K562 (cell line): ENCODE results near the gene ARHGAP24. TPM values are rescaled to one million over a fixed set of nuclear protein-coding genes. Genes with fewer than 3 reads are reported as not detected.

ENCODE experiments used
- ATAC-seq: fragments of 200-7000 bp; cut with Tn5 transposase; 3 replicates; pipeline ENCODE4 v1.9.1; 2020; ENCODE audit warnings: moderate library complexity
- BruUV-seq: library from RNA; stranded (reverse); fragments of 400-500 nt; replicated peaks from 2 replicates; lab custom pipeline; 2021; lab: Mats Ljungman, UMichigan
- CTCF ChIA-PET: fragments of 300-600 bp; formaldehyde crosslinking; extraction: SDS; loops from one replicate; lab custom pipeline; 2021; ENCODE audit warnings: low intra/inter-chr PET ratio; lab: Yijun Ruan, JAX
- POLR2A ChIA-PET: fragments of 300-600, 350-650 bp; sonication (Branson Sonifier 250); formaldehyde crosslinking; extraction: SDS; loops from one replicate; lab custom pipeline; 2021; ENCODE audit warnings: antibody characterized with exemption, inconsistent platforms; lab: Yijun Ruan, JAX
- DNase-seq, 4 experiments: peaks; one replicate each; pipeline versions ENCODE4 v3.0.0 to v3.0.0-alpha.2; 2011 to 2018; ENCODE audit warnings: low spot score in 3 of 4, mixed read lengths in 3 of 4; ENCODE audit errors: extremely low read depth in 1 of 4
- FAIRE-seq: peaks from 2 replicates; lab custom pipeline; 2011; peaks lifted over from hg19 to GRCh38; lab: Jason Lieb, UNC
- H2AFZ ChIP-seq: 2 replicates; pipeline ENCODE4 v1.6.0; 2011; ENCODE audit warnings: low read depth, low read length, control low read depth, inconsistent platforms
- H3K27ac ChIP-seq: fragments of 200-600 bp; 3 replicates; pipeline ENCODE4 v1.8.0; 2011; ENCODE audit warnings: low read depth, mild to moderate bottlenecking, control low read depth, inconsistent platforms, low read length, moderate library complexity, mixed read lengths; ENCODE audit errors: extremely low read depth
- H3K27me3 ChIP-seq, 2 experiments: fragments of 300-600 bp in 1 of 2; 2 replicates in 1 of 2; 3 replicates in 1 of 2; pipeline versions ENCODE4 v1.6.0 to v1.8.0; 2011; ENCODE audit warnings: inconsistent platforms in 2 of 2, low read length in 2 of 2, mild to moderate bottlenecking in 1 of 2, mixed read lengths in 1 of 2, moderate library complexity in 1 of 2; ENCODE audit not compliant: control insufficient read depth in 2 of 2, insufficient read depth in 2 of 2
- H3K36me3 ChIP-seq: fragments of 300-600 bp; 3 replicates; pipeline ENCODE4 v1.8.0; 2011; ENCODE audit warnings: mild to moderate bottlenecking, low read length, inconsistent platforms; ENCODE audit not compliant: control insufficient read depth, insufficient read depth
- H3K4me1 ChIP-seq, 2 experiments: fragments of 200-600 bp in 1 of 2; replicated peaks in 1 of 2; 2 replicates in 1 of 2; 3 replicates in 1 of 2; pipeline versions ENCODE4 v1.5.1 to v1.8.0; 2011; ENCODE audit warnings: inconsistent platforms in 2 of 2, low read length in 2 of 2, mild to moderate bottlenecking in 1 of 2, mixed read lengths in 1 of 2, moderate library complexity in 1 of 2; ENCODE audit not compliant: control insufficient read depth in 2 of 2, insufficient read depth in 2 of 2
- H3K4me2 ChIP-seq: 2 replicates; pipeline ENCODE4 v1.6.1; 2011; ENCODE audit warnings: low read length, control low read depth, inconsistent platforms, mixed read lengths; ENCODE audit not compliant: insufficient read depth
- H3K4me3 ChIP-seq: fragments of 200-600 bp; sonication (generic), shearing (Covaris generic); 2 replicates; pipeline ENCODE4 v1.5.1; 2016; ENCODE audit warnings: control low read depth, inconsistent platforms
- H3K79me2 ChIP-seq: fragments of 200-600 bp; 3 replicates; pipeline ENCODE4 v1.8.0; 2011; ENCODE audit warnings: low read length, inconsistent platforms; ENCODE audit not compliant: control insufficient read depth, insufficient read depth
- H3K9ac ChIP-seq, 2 experiments: 2 replicates each; pipeline versions ENCODE4 v1.6.0 to v1.6.1; 2011; ENCODE audit warnings: low read depth in 2 of 2, low read length in 2 of 2, control low read depth in 1 of 2, inconsistent platforms in 1 of 2, mild to moderate bottlenecking in 1 of 2, mixed read lengths in 1 of 2; ENCODE audit not compliant: insufficient read depth in 1 of 2
- H3K9me1 ChIP-seq: one replicate; pipeline ENCODE4 v1.6.0; 2011; ENCODE audit warnings: inconsistent platforms, mild to moderate bottlenecking, low read length, moderate library complexity; ENCODE audit not compliant: control insufficient read depth, insufficient read depth
- H3K9me3 ChIP-seq: replicated peaks from 2 replicates; pipeline ENCODE4 v1.5.1; 2011; ENCODE audit warnings: low read depth, low read length, inconsistent platforms; ENCODE audit not compliant: control insufficient read depth, insufficient read depth
- H4K20me1 ChIP-seq: replicated peaks from 2 replicates; pipeline ENCODE4 v1.6.1; 2011; ENCODE audit warnings: low read length, inconsistent platforms, mixed read lengths; ENCODE audit not compliant: control insufficient read depth, insufficient read depth
- BCLAF1 ChIP-seq, 2 experiments: fragments of 450-650 bp in 1 of 2; IDR thresholded peaks; 2 replicates each; pipeline ENCODE4 v1.6.1; 2011 to 2017; ENCODE audit warnings: low read depth in 2 of 2, antibody characterized with exemption in 1 of 2, borderline replicate concordance in 1 of 2, low read length in 1 of 2, mild to moderate bottlenecking in 1 of 2, mixed read lengths in 1 of 2; ENCODE audit not compliant: control insufficient read depth in 1 of 2
- CBX1 ChIP-seq: sonication (generic); IDR thresholded peaks from 2 replicates; pipeline ENCODE4 v1.6.1; 2016; ENCODE audit warnings: antibody characterized with exemption, low read depth, mild to moderate bottlenecking
- DNMT1 ChIP-seq: fragments of 450-650 bp; IDR thresholded peaks from 2 replicates; pipeline ENCODE4 v1.6.1; 2016; ENCODE audit warnings: antibody characterized with exemption, mild to moderate bottlenecking
- PYGO2 ChIP-seq: fragments of 450-650 bp; IDR thresholded peaks from 2 replicates; pipeline ENCODE4 v1.6.1; 2016; ENCODE audit warnings: mild to moderate bottlenecking, missing genetic modification characterization, moderate library complexity, missing compliant biosample characterization
- TFAP4 ChIP-seq: sonication (generic); formaldehyde crosslinking; IDR thresholded peaks from 2 replicates; pipeline ENCODE4 v1.8.0; 2022; ENCODE audit warnings: missing genetic modification reagents, mild to moderate bottlenecking, moderate library complexity, borderline replicate concordance
- WHSC1 ChIP-seq: IDR thresholded peaks from one replicate; pipeline ENCODE4 v1.6.1; 2012; ENCODE audit warnings: low read length, control low read depth, inconsistent platforms
- ZNF174 ChIP-seq: fragments of 250-450 bp; sonication (Bioruptor Pico); IDR thresholded peaks from 2 replicates; pipeline ENCODE4 v1.4.0; 2020; ENCODE audit warnings: mild to moderate bottlenecking
- ZNF512 ChIP-seq: IDR thresholded peaks from 2 replicates; pipeline ENCODE4 v1.6.1; 2016; ENCODE audit warnings: missing genetic modification characterization, missing compliant biosample characterization
- WGBS: fragments of 100-300 bp; shearing (Covaris generic); methylation state at CpG from one replicate; pipeline ENCODE4 v1.1.6; 2016; ENCODE audit warnings: low coverage, mixed read lengths; ENCODE audit not compliant: insufficient coverage; ENCODE audit errors: missing lambda C conversion rate; 5-methylcytosine and 5-hydroxymethylcytosine counted together
- in situ Hi-C: fragments of 300-500 bp; cut with MboI; formaldehyde crosslinking; loops from 4 replicates; pipeline ENCODE4 v1.15.0; 2018; ENCODE audit warnings: inconsistent platforms, mixed read lengths
- intact Hi-C: fragments of 100-400 bp; cut with micrococcal nuclease; formaldehyde crosslinking; loops from 2 replicates; pipeline ENCODE4 v1.14.2; 2022
- polyA plus RNA-seq, 8 experiments: library from polyadenylated mRNA; depleted of rRNA in 4 of 8; stranded (reverse) in 5 of 8; unstranded in 3 of 8; fragments of >200 nt; fragmentation: Nextera tagmentation in 2 of 8; fragmentation: Illumina TruSeq in 1 of 8; extraction: Ambion mirVana in 2 of 8; extraction: Trizol in 1 of 8; gene quantifications; 2 replicates each; pipeline versions ENCODE4 v1.2.1 to v1.2.3, GENCODE V29; 2011 to 2014; ENCODE audit warnings: inconsistent platforms in 1 of 8, missing spikeins in 1 of 8
- total RNA-seq, 7 experiments: library from RNA; depleted of rRNA in 6 of 7; stranded (reverse); fragments of >200 nt in 6 of 7; fragmentation: Illumina TruSeq in 2 of 7; extraction: Trizol in 2 of 7; gene quantifications; 2 replicates each; pipeline versions ENCODE4 v1.2.1 to v1.2.3, GENCODE V29; 2011 to 2021; ENCODE audit warnings: low replicate concordance in 1 of 7

ARHGAP24 gene
- total and polyA plus RNA-seq, 9 of the 15 experiments (the other 6 are each of a cell fraction or from before 2014, with no cell fraction given), result 8.0 to 22.6 (median 14.0) TPM

GRCh38 chr4:85595098-85595775 is 120.3 kb downstream of the ARHGAP24 start (continued):
- TF ChIP-seq BCLAF1 (IDR thresholded peaks at IDR 0.05; ENCODE audit: borderline replicate concordance in 1 of 2, control insufficient read depth in 1 of 2, low read depth in 2 of 2, low read length in 1 of 2) (no peak), ZNF174 (CRISPR knock-in tag) (no peak), DNMT1 (no peak)

- no TSS peak for BruUV-seq
- no peak overlapping the region for H3K9ac ChIP-seq
- CTCF ChIA-PET, result no interaction called here
- no peak overlapping the region for H3K27ac ChIP-seq
- in situ Hi-C loops (no loop called here), intact Hi-C loops (no loop called here)
- no peaks in the 10 kb centered on the region for H3K9me1 ChIP-seq
- no peak for DNase-seq
- H3K4me3 ChIP-seq, result no peak overlapping the region
- no peak overlapping the region for H3K4me2 ChIP-seq
- H3K27me3 ChIP-seq, result no peaks in the 10 kb centered on the region
- H3K79me2 ChIP-seq, result peaks cover 53% of the 10 kb centered on the region
- WGBS, result 38% methylated on average over 1 of the region's 1 CpG
- no peak for ATAC-seq
- no peak for FAIRE-seq
- POLR2A ChIA-PET, result interaction anchor here (0.8 kb wide), 1 partner anchor 11 kb away, joined by 3 read pairs; no protein-coding TSS in a partner anchor
- H2AFZ ChIP-seq, result no peak overlapping the region
- no peaks in the 10 kb centered on the region for H3K4me1 ChIP-seq
- no peaks in the 10 kb centered on the region for H3K9me3 ChIP-seq
- H3K36me3 ChIP-seq, result no peaks in the 10 kb centered on the region
- H4K20me1 ChIP-seq, result no peaks in the 10 kb centered on the region
- TF ChIP-seq PYGO2 (no peak), WHSC1 (no peak), TFAP4 (CRISPR knock-in tag) (no peak), ZNF512 (tag) (no peak), CBX1 (no peak)
Observed at GRCh38 chr4:85595796-85596559, 121.0 kb downstream of the ARHGAP24 start.
